H1 (cell line): ENCODE measurements around the gene AKR1C3. TPM values are rescaled to one million over a fixed set of nuclear protein-coding genes. Genes with fewer than 3 reads are reported as not detected.

Experiments used
- CTCF ChIA-PET: fragments of 300-600 bp; sonication (Branson Sonifier 250); formaldehyde crosslinking; loops from one replicate; lab custom pipeline; 2021; ENCODE audit not compliant: partially characterized antibody; lab: Charles Lee
- POLR2A ChIA-PET: fragments of 300-600 bp; sonication (Branson Sonifier 250); formaldehyde crosslinking; loops from one replicate; lab custom pipeline; 2021; ENCODE audit warnings: inconsistent platforms; ENCODE audit not compliant: partially characterized antibody; lab: Charles Lee
- DNase-seq, 2 experiments: peaks; one replicate each; pipeline versions ENCODE4 v3.0.0 to v3.0.0-alpha.2; 2010 to 2022; ENCODE audit warnings: low spot score in 2 of 2, low read depth in 1 of 2, mixed read lengths in 1 of 2
- FAIRE-seq: peaks from 2 replicates; lab custom pipeline; 2011; peaks lifted over from hg19 to GRCh38; lab: Jason Lieb, UNC
- H2AFZ ChIP-seq: 2 replicates; pipeline ENCODE4 v1.8.1; 2012; ENCODE audit warnings: low read length, inconsistent platforms
- H2AK5ac ChIP-seq: 2 replicates; pipeline ENCODE4 v1.6.1; 2013; ENCODE audit warnings: low read depth, low read length
- H2BK120ac ChIP-seq: replicated peaks from 2 replicates; pipeline ENCODE3; 2013; ENCODE audit warnings: low read depth, low read length, inconsistent platforms
- H2BK12ac ChIP-seq: 2 replicates; pipeline ENCODE4 v1.6.1; 2013; ENCODE audit warnings: low read depth, low read length
- H2BK15ac ChIP-seq: 2 replicates; pipeline ENCODE4 v1.6.1; 2013; ENCODE audit warnings: low read length
- H2BK20ac ChIP-seq: 2 replicates; pipeline ENCODE4 v1.6.1; 2013; ENCODE audit warnings: low read length
- H2BK5ac ChIP-seq: 2 replicates; pipeline ENCODE4 v1.6.1; 2013; ENCODE audit warnings: low read depth, low read length
- H3K14ac ChIP-seq: 2 replicates; pipeline ENCODE4 v1.6.1; 2013; ENCODE audit warnings: inconsistent platforms; ENCODE audit not compliant: insufficient read length
- H3K18ac ChIP-seq: 2 replicates; pipeline ENCODE4 v1.6.1; 2013; ENCODE audit warnings: low read length; ENCODE audit errors: extremely low read depth
- H3K23ac ChIP-seq: 2 replicates; pipeline ENCODE4 v1.6.1; 2013; ENCODE audit warnings: inconsistent platforms; ENCODE audit not compliant: insufficient read length
- H3K23me2 ChIP-seq: 2 replicates; pipeline ENCODE4 v1.6.1; 2013; ENCODE audit warnings: low read depth, low read length
- H3K27ac ChIP-seq: 2 replicates; pipeline ENCODE4 v1.6.1; 2011; ENCODE audit warnings: low read depth, low read length, inconsistent platforms
- H3K27me3 ChIP-seq, 4 experiments: replicated peaks in 1 of 4; 1 replicate in 1 of 4; 2 replicates in 3 of 4; pipeline versions ENCODE4 v1.6.1 to v1.8.1; 2011 to 2013; ENCODE audit warnings: low read length in 3 of 4, mild to moderate bottlenecking in 3 of 4, inconsistent platforms in 2 of 4, mixed read lengths in 2 of 4, moderate library complexity in 1 of 4; ENCODE audit not compliant: control insufficient read depth in 3 of 4, insufficient read depth in 3 of 4; ENCODE audit errors: extremely low read depth in 1 of 4
- H3K36me3 ChIP-seq, 4 experiments: 2 replicates each; pipeline versions ENCODE4 v1.6.1 to v1.8.1; 2011 to 2013; ENCODE audit warnings: mild to moderate bottlenecking in 4 of 4, low read length in 3 of 4, moderate library complexity in 2 of 4, control low read depth in 1 of 4, inconsistent platforms in 1 of 4; ENCODE audit not compliant: insufficient read depth in 4 of 4, control insufficient read depth in 2 of 4
- H3K4ac ChIP-seq: replicated peaks from 2 replicates; pipeline ENCODE3; 2013; ENCODE audit warnings: low read length, low read depth, mixed read lengths, inconsistent platforms; ENCODE audit not compliant: insufficient read length
- H3K4me1 ChIP-seq, 4 experiments: replicated peaks in 1 of 4; 1 replicate in 1 of 4; 2 replicates in 3 of 4; pipeline versions ENCODE4 v1.6.1 to v1.8.1; 2011 to 2013; ENCODE audit warnings: low read length in 3 of 4, inconsistent platforms in 2 of 4, mixed read lengths in 1 of 4; ENCODE audit not compliant: insufficient read depth in 4 of 4, control insufficient read depth in 3 of 4
- H3K4me2 ChIP-seq, 2 experiments: 2 replicates each; pipeline versions ENCODE4 v1.6.1 to v1.8.1; 2011 to 2013; ENCODE audit warnings: low read depth in 2 of 2, low read length in 2 of 2, control low read depth in 1 of 2, inconsistent platforms in 1 of 2, mild to moderate bottlenecking in 1 of 2; ENCODE audit not compliant: insufficient read depth in 1 of 2
- H3K4me3 ChIP-seq, 4 experiments: fragments of 200-600, 300-600 bp in 1 of 4; sonication (generic), shearing (Covaris generic), sonication (Bioruptor Twin) in 1 of 4; 2 replicates each; pipeline versions ENCODE4 v1.5.1 to v1.8.1; 2011 to 2016; ENCODE audit warnings: low read length in 4 of 4, low read depth in 3 of 4, control low read depth in 2 of 4, inconsistent platforms in 2 of 4, mild to moderate bottlenecking in 2 of 4, mixed read lengths in 1 of 4, moderate library complexity in 1 of 4; ENCODE audit not compliant: insufficient read depth in 2 of 4; ENCODE audit errors: extremely low read depth in 1 of 4
- H3K56ac ChIP-seq: replicated peaks from 2 replicates; pipeline ENCODE3; 2013; ENCODE audit warnings: low read depth, mild to moderate bottlenecking, mixed read lengths, low read length, inconsistent platforms; ENCODE audit not compliant: insufficient read length
- H3K79me1 ChIP-seq: 2 replicates; pipeline ENCODE4 v1.6.1; 2013; ENCODE audit warnings: low read depth, low read length, control low read depth
- H3K79me2 ChIP-seq, 2 experiments: 2 replicates each; pipeline versions ENCODE4 v1.6.1 to v1.8.1; 2012 to 2013; ENCODE audit warnings: low read length in 2 of 2, mild to moderate bottlenecking in 2 of 2, inconsistent platforms in 1 of 2; ENCODE audit not compliant: insufficient read depth in 2 of 2, control insufficient read depth in 1 of 2
- H3K9ac ChIP-seq, 4 experiments: replicated peaks in 1 of 4; 1 replicate in 1 of 4; 2 replicates in 3 of 4; pipeline versions ENCODE4 v1.6.1 to v1.8.1; 2011 to 2013; ENCODE audit warnings: low read depth in 3 of 4, low read length in 3 of 4, control low read depth in 2 of 4, mild to moderate bottlenecking in 2 of 4, moderate library complexity in 2 of 4, inconsistent platforms in 1 of 4; ENCODE audit errors: extremely low read depth in 1 of 4
- H3K9me3 ChIP-seq, 2 experiments: 2 replicates each; pipeline versions ENCODE4 v1.6.1 to v1.8.1; 2012 to 2013; ENCODE audit warnings: mild to moderate bottlenecking in 2 of 2, moderate library complexity in 2 of 2, control low read depth in 1 of 2, inconsistent platforms in 1 of 2, low read depth in 1 of 2, low read length in 1 of 2, mixed read lengths in 1 of 2; ENCODE audit not compliant: insufficient read depth in 2 of 2
- H4K20me1 ChIP-seq, 2 experiments: replicated peaks in 1 of 2; 2 replicates each; pipeline versions ENCODE3 to v1.8.1; 2011 to 2013; ENCODE audit warnings: inconsistent platforms in 2 of 2, low read length in 2 of 2, mild to moderate bottlenecking in 1 of 2; ENCODE audit not compliant: insufficient read depth in 2 of 2, control insufficient read depth in 1 of 2
- H4K5ac ChIP-seq: 2 replicates; pipeline ENCODE4 v1.6.1; 2013; ENCODE audit warnings: low read length, low read depth, mixed read lengths, inconsistent platforms; ENCODE audit not compliant: insufficient read length
- H4K8ac ChIP-seq: 2 replicates; pipeline ENCODE4 v1.8.0; 2013; ENCODE audit warnings: mild to moderate bottlenecking, moderate library complexity, low read length, inconsistent platforms; ENCODE audit not compliant: insufficient read depth; ENCODE audit errors: extremely low read depth
- H4K91ac ChIP-seq: replicated peaks from 2 replicates; pipeline ENCODE3; 2013; ENCODE audit warnings: low read length, mixed read lengths, inconsistent platforms; ENCODE audit not compliant: insufficient read length
- BRCA1 ChIP-seq: IDR thresholded peaks from 2 replicates; pipeline ENCODE4 v1.6.1; 2012; ENCODE audit warnings: low read depth, low read length, improper control_type of control experiment
- CBX5 ChIP-seq: fragments of 300-800, 300-1000 bp; sonication (generic); IDR thresholded peaks from 2 replicates; pipeline ENCODE4 v1.7.1; 2016; ENCODE audit warnings: antibody characterized with exemption, low read length, low read depth
- EZH2 ChIP-seq: fragments of 200-600 bp; sonication (generic); IDR thresholded peaks from 2 replicates; pipeline ENCODE4 v1.7.1; 2012; ENCODE audit warnings: low read depth, mild to moderate bottlenecking, moderate library complexity, low read length, inconsistent platforms; ENCODE audit not compliant: severe bottlenecking
- JUND ChIP-seq: IDR thresholded peaks from 2 replicates; pipeline ENCODE4 v1.6.1; 2011; ENCODE audit warnings: mild to moderate bottlenecking, improper control_type of control experiment, low read length
- KDM5A ChIP-seq: fragments of 200-600 bp; IDR thresholded peaks from 2 replicates; pipeline ENCODE4 v1.7.1; 2012; ENCODE audit warnings: mild to moderate bottlenecking, low read length, inconsistent platforms, mixed read lengths
- NRF1 ChIP-seq: IDR thresholded peaks from 2 replicates; pipeline ENCODE4 v1.6.1; 2011; ENCODE audit warnings: mild to moderate bottlenecking, low read depth, low read length, improper control_type of control experiment
- POLR2AphosphoS5 ChIP-seq: IDR thresholded peaks from 2 replicates; pipeline ENCODE4 v1.6.1; 2011; ENCODE audit warnings: low read depth, low read length
- RFX5 ChIP-seq: IDR thresholded peaks from 2 replicates; pipeline ENCODE4 v1.6.1; 2011; ENCODE audit warnings: low read depth, low read length, improper control_type of control experiment, borderline replicate concordance
- SIN3A ChIP-seq, 2 experiments: IDR thresholded peaks in 1 of 2; conservative IDR thresholded peaks in 1 of 2; 2 replicates each; pipeline ENCODE4 v1.6.1; 2011 to 2012; ENCODE audit warnings: low read length in 2 of 2, improper control_type of control experiment in 1 of 2, low read depth in 1 of 2, mild to moderate bottlenecking in 1 of 2
- TAF7 ChIP-seq: optimal IDR thresholded peaks from 2 replicates; pipeline ENCODE3; 2011; ENCODE audit warnings: low read depth, mild to moderate bottlenecking, inconsistent platforms, low read length, moderate library complexity, borderline replicate concordance
- TBP ChIP-seq: IDR thresholded peaks from 2 replicates; pipeline ENCODE4 v1.6.1; 2011; ENCODE audit warnings: low read depth, low read length, improper control_type of control experiment
- USF2 ChIP-seq: IDR thresholded peaks from 2 replicates; pipeline ENCODE4 v1.6.1; 2011; ENCODE audit warnings: low read length, improper control_type of control experiment
- YY1 ChIP-seq: IDR thresholded peaks from 2 replicates; pipeline ENCODE4 v1.6.1; 2011; ENCODE audit warnings: low read depth, mild to moderate bottlenecking, low read length
- WGBS, 2 experiments: shearing (Covaris generic) in 1 of 2; methylation state at CpG; one replicate each; pipeline versions ENCODE4 v1.1.6 to v1.1.7; 2013 to 2015; ENCODE audit warnings: low lambda C conversion rate in 2 of 2, mixed read lengths in 2 of 2, inconsistent platforms in 1 of 2, low coverage in 1 of 2, missing lambda C conversion rate in 1 of 2; ENCODE audit not compliant: insufficient replicate concordance in 2 of 2, insufficient coverage in 1 of 2, insufficient read length in 1 of 2; ENCODE audit errors: extremely low coverage in 1 of 2, missing lambda C conversion rate in 1 of 2; 5-methylcytosine and 5-hydroxymethylcytosine counted together
- polyA plus RNA-seq, 7 experiments: library from polyadenylated mRNA; depleted of rRNA in 3 of 7; stranded (reverse) in 5 of 7; unstranded in 2 of 7; fragments of >200 nt in 5 of 7; fragments of 200-250 nt in 2 of 7; gene quantifications; 1 replicate in 5 of 7; 2 replicates in 1 of 7; 4 replicates in 1 of 7; pipeline versions ENCODE4 v1.2.1 to v1.2.3, GENCODE V29; 2011 to 2013; ENCODE audit warnings: missing spikeins in 2 of 7, mixed read lengths in 2 of 7
- total RNA-seq: library from RNA; stranded (reverse); fragmentation: NEBNext Ultra II Directional; extraction: Animal tissue kit (Norgen Biotek cat#: 25700); gene quantifications from 2 replicates; pipeline ENCODE4 v1.2.1, GENCODE V29; 2021

Gene AKR1C3
- total and polyA plus RNA-seq, 2 of the 8 experiments (the other 6 are each of a cell fraction or from before 2014, with no cell fraction given): 4.6 to 6.9 TPM

- POLR2A ChIA-PET: no interaction called here
- Histone ChIP-seq H3K79me1 (no peaks in the 10 kb centered on the region), H3K56ac (no peak overlapping the region), H3K27ac (no peak overlapping the region), H3K4me1 (no peaks in the 10 kb centered on the region), H2BK15ac (no peak overlapping the region), H3K27me3 (no peaks in the 10 kb centered on the region), H2BK120ac (no peak overlapping the region), H3K18ac (no peak overlapping the region), H4K8ac (no peak overlapping the region), H3K79me2 (no peaks in the 10 kb centered on the region), H3K23ac (no peak overlapping the region), H4K5ac (no peak overlapping the region), H3K23me2 (no peaks in the 10 kb centered on the region), H2BK5ac (no peak overlapping the region), H2BK12ac (no peak overlapping the region), H3K4me3 (no peak overlapping the region), H3K36me3 (no peaks in the 10 kb centered on the region), H3K4me2 (no peak overlapping the region), H3K9me3 (peaks cover 10 to 13% of the 10 kb centered on the region in 2 experiments; a peak in 2 of 4 replicates), H2AK5ac (no peak overlapping the region), H3K4ac (no peak overlapping the region), H3K14ac (no peak overlapping the region), H3K9ac (no peak overlapping the region), H4K20me1 (no peaks in the 10 kb centered on the region), H2BK20ac (no peak overlapping the region), H4K91ac (no peak overlapping the region), H2AFZ (no peak overlapping the region)
- 67% methylated on average over 8 of the region's 8 CpGs; no CpG with 5 or more reads in 1 of the 2 experiments for WGBS, 2 experiments
- FAIRE-seq (no peak), DNase-seq (no peak)
- CTCF ChIA-PET: interaction anchor here (0.6 to 2.1 kb wide), 3 partner anchors 18 to 258 kb away, joined by 3 to 9 read pairs (median 3); no protein-coding TSS in a partner anchor
- no peak for TF ChIP-seq CBX5
- no peak for TF ChIP-seq BRCA1
- no peak for TF ChIP-seq NRF1
- no peak for TF ChIP-seq EZH2
- TF ChIP-seq POLR2AphosphoS5: no peak
- no peak for TF ChIP-seq TAF7
- TF ChIP-seq KDM5A: no peak
- TF ChIP-seq TBP: no peak
- no peak for TF ChIP-seq SIN3A (conservative IDR thresholded peaks at IDR 0.05 in 1 of 2, IDR thresholded peaks at IDR 0.05 in 1 of 2; ENCODE audit: low read depth in 1 of 2, low read length in 2 of 2)
- TF ChIP-seq USF2: no peak
- no peak for TF ChIP-seq YY1
- no peak for TF ChIP-seq JUND
- no peak for TF ChIP-seq RFX5
These were observed 13.8 kb downstream of the AKR1C3 start for GRCh38 chr10:5107860-5108526.
